H9 (cell line): Measurements from ENCODE around the gene TMEM217. TPM values are rescaled to one million over a fixed set of nuclear protein-coding genes. Genes with fewer than 3 reads are reported as not detected.

ENCODE experiments used
- DNase-seq: peaks from one replicate; pipeline ENCODE4 v3.0.0-alpha.2; 2017
- H2AFZ ChIP-seq: one replicate; pipeline ENCODE4 v1.6.1; 2013; ENCODE audit warnings: mild to moderate bottlenecking, low read length, control low read depth, moderate library complexity
- H2AK5ac ChIP-seq: 2 replicates; pipeline ENCODE4 v1.6.1; 2013; ENCODE audit warnings: low read length, control low read depth, mixed read lengths; ENCODE audit not compliant: insufficient read length
- H2BK120ac ChIP-seq: one replicate; pipeline ENCODE4 v1.6.1; 2013; ENCODE audit warnings: low read depth, mild to moderate bottlenecking, low read length, control low read depth, inconsistent platforms; ENCODE audit not compliant: poor library complexity, severe bottlenecking
- H2BK12ac ChIP-seq: 2 replicates; pipeline ENCODE4 v1.6.1; 2013; ENCODE audit warnings: low read length, control low read depth, mixed read lengths, low read depth; ENCODE audit not compliant: insufficient read length
- H2BK15ac ChIP-seq: 2 replicates; pipeline ENCODE4 v1.6.1; 2013; ENCODE audit warnings: low read depth, low read length, control low read depth
- H2BK20ac ChIP-seq: one replicate; pipeline ENCODE4 v1.6.1; 2013; ENCODE audit warnings: low read depth, mild to moderate bottlenecking, low read length, control low read depth, inconsistent platforms; ENCODE audit not compliant: poor library complexity, severe bottlenecking
- H2BK5ac ChIP-seq: 2 replicates; pipeline ENCODE4 v1.6.1; 2013; ENCODE audit warnings: low read length, control low read depth, mixed read lengths; ENCODE audit not compliant: insufficient read length
- H3K14ac ChIP-seq: 2 replicates; pipeline ENCODE4 v1.6.1; 2013; ENCODE audit warnings: low read length, control low read depth; ENCODE audit not compliant: insufficient read depth
- H3K18ac ChIP-seq: 2 replicates; pipeline ENCODE4 v1.6.1; 2013; ENCODE audit warnings: low read depth, mild to moderate bottlenecking, mixed read lengths, low read length, control low read depth; ENCODE audit not compliant: insufficient read length
- H3K23ac ChIP-seq: 2 replicates; pipeline ENCODE4 v1.6.1; 2013; ENCODE audit warnings: low read length, control low read depth, mixed read lengths, low read depth; ENCODE audit not compliant: insufficient read length
- H3K23me2 ChIP-seq: 2 replicates; pipeline ENCODE4 v1.6.1; 2013; ENCODE audit warnings: low read depth, mild to moderate bottlenecking, mixed read lengths, low read length, control low read depth; ENCODE audit not compliant: insufficient read length, poor library complexity, severe bottlenecking
- H3K27ac ChIP-seq: 2 replicates; pipeline ENCODE4 v1.5.1; 2013; ENCODE audit warnings: low read length, control low read depth, mixed read lengths, low read depth; ENCODE audit not compliant: insufficient read length
- H3K27me3 ChIP-seq: 2 replicates; pipeline ENCODE4 v1.6.1; 2013; ENCODE audit warnings: low read length, control low read depth, inconsistent platforms; ENCODE audit not compliant: insufficient read depth
- H3K4ac ChIP-seq: 2 replicates; pipeline ENCODE4 v1.6.1; 2013; ENCODE audit warnings: low read depth, mild to moderate bottlenecking, control low read depth, inconsistent platforms, low read length, moderate library complexity
- H3K4me1 ChIP-seq: 2 replicates; pipeline ENCODE4 v1.6.1; 2013; ENCODE audit warnings: low read length, control low read depth, inconsistent platforms; ENCODE audit not compliant: insufficient read depth
- H3K4me2 ChIP-seq: 2 replicates; pipeline ENCODE4 v1.6.1; 2013; ENCODE audit warnings: low read length, control low read depth, mixed read lengths; ENCODE audit not compliant: insufficient read length, insufficient read depth
- H3K56ac ChIP-seq: 2 replicates; pipeline ENCODE4 v1.6.1; 2013; ENCODE audit warnings: low read depth, mild to moderate bottlenecking, mixed read lengths, low read length, control low read depth; ENCODE audit not compliant: insufficient read length
- H3K79me1 ChIP-seq: 2 replicates; pipeline ENCODE4 v1.6.1; 2013; ENCODE audit warnings: low read depth, mild to moderate bottlenecking, moderate library complexity, low read length, control low read depth, inconsistent platforms; ENCODE audit not compliant: insufficient read depth, poor library complexity, severe bottlenecking
- H3K79me2 ChIP-seq: 2 replicates; pipeline ENCODE4 v1.6.1; 2013; ENCODE audit warnings: low read length, control low read depth, inconsistent platforms; ENCODE audit not compliant: insufficient read depth
- H3K9ac ChIP-seq: 2 replicates; pipeline ENCODE4 v1.6.1; 2013; ENCODE audit warnings: low read length, control low read depth, mixed read lengths; ENCODE audit not compliant: insufficient read length; ENCODE audit errors: extremely low read depth
- H3K9me3 ChIP-seq: one replicate; pipeline ENCODE4 v1.6.1; 2013; ENCODE audit warnings: low read depth, low read length, inconsistent platforms; ENCODE audit not compliant: control insufficient read depth
- H3T11ph ChIP-seq: one replicate; pipeline ENCODE4 v1.6.1; 2013; ENCODE audit warnings: mild to moderate bottlenecking, low read length, control low read depth, inconsistent platforms
- H4K20me1 ChIP-seq: one replicate; pipeline ENCODE4 v1.6.1; 2013; ENCODE audit not compliant: control insufficient read depth, insufficient read length, insufficient read depth
- H4K5ac ChIP-seq: 2 replicates; pipeline ENCODE4 v1.6.1; 2013; ENCODE audit warnings: low read depth, mild to moderate bottlenecking, mixed read lengths, low read length, control low read depth; ENCODE audit not compliant: insufficient read length
- H4K8ac ChIP-seq: replicated peaks from 2 replicates; pipeline ENCODE4 v1.6.1; 2013; ENCODE audit warnings: low read length, control low read depth, mixed read lengths, low read depth; ENCODE audit not compliant: insufficient read length
- H4K91ac ChIP-seq: 2 replicates; pipeline ENCODE4 v1.6.1; 2013; ENCODE audit warnings: low read depth, mild to moderate bottlenecking, moderate library complexity, mixed read lengths, low read length, control low read depth; ENCODE audit not compliant: insufficient read length
- H3K27ac Mint-ChIP-seq, 3 experiments: 2 replicates in 2 of 3; 3 replicates in 1 of 3; pipeline ENCODE4 v1.8.0; 2020 to 2021; ENCODE audit warnings: mixed read lengths in 3 of 3, mild to moderate bottlenecking in 1 of 3, moderate library complexity in 1 of 3
- H3K27me3 Mint-ChIP-seq: 2 replicates; pipeline ENCODE4 v1.8.0; 2021; ENCODE audit warnings: low read depth, mild to moderate bottlenecking, moderate library complexity, mixed read lengths
- H3K36me3 Mint-ChIP-seq, 3 experiments: 2 replicates in 2 of 3; 3 replicates in 1 of 3; pipeline ENCODE4 v1.8.0; 2020 to 2021; ENCODE audit warnings: low read depth in 3 of 3, mixed read lengths in 3 of 3; ENCODE audit not compliant: insufficient read depth in 1 of 3
- H3K4me1 Mint-ChIP-seq, 2 experiments: 2 replicates each; pipeline ENCODE4 v1.8.0; 2020; ENCODE audit warnings: mixed read lengths in 2 of 2
- H3K4me3 Mint-ChIP-seq, 2 experiments: 2 replicates in 1 of 2; 3 replicates in 1 of 2; pipeline ENCODE4 v1.8.0; 2020 to 2021; ENCODE audit warnings: mild to moderate bottlenecking in 2 of 2, mixed read lengths in 2 of 2, moderate library complexity in 1 of 2
- H3K9me3 Mint-ChIP-seq, 2 experiments: 2 replicates in 1 of 2; 3 replicates in 1 of 2; pipeline ENCODE4 v1.8.0; 2020; ENCODE audit warnings: mild to moderate bottlenecking in 2 of 2, mixed read lengths in 2 of 2, moderate library complexity in 1 of 2
- WGBS: extraction: QIAGEN DNeasy Blood & Tissue Kit; methylation state at CpG from one replicate; pipeline ENCODE4 v1.1.7; 2013; ENCODE audit warnings: missing lambda C conversion rate, low lambda C conversion rate, mixed read lengths; ENCODE audit not compliant: insufficient read length; ENCODE audit errors: extremely low coverage; 5-methylcytosine and 5-hydroxymethylcytosine counted together
- total RNA-seq: library from RNA; stranded (reverse); gene quantifications from 2 replicates; pipeline ENCODE4 v1.2.1, GENCODE V29; 2021
- TF ChIP-seq, protein P1 (sequence below): fragments of 200-600 bp; sonication (generic); conservative IDR thresholded peaks from 3 replicates; pipeline ENCODE4 v1.8.0; 2021; ENCODE audit warnings: antibody characterized with exemption, mild to moderate bottlenecking

TMEM217 gene
- total RNA-seq, 1 experiment from 2014 or later, result 1.1 TPM

- Histone ChIP-seq H4K91ac (no peak overlapping the region), H2BK5ac (no peak overlapping the region), H3K18ac (no peak overlapping the region), H3K9me3 (no peaks in the 10 kb centered on the region), H3K4me2 (no peak overlapping the region), H3K27ac (no peak overlapping the region), H2BK120ac (no peak overlapping the region), H3T11ph (no peak overlapping the region), H3K79me2 (no peaks in the 10 kb centered on the region), H4K8ac (no peak overlapping the region), H3K9ac (no peak overlapping the region), H2BK20ac (no peak overlapping the region), H3K56ac (no peak overlapping the region), H3K79me1 (no peaks in the 10 kb centered on the region), H4K20me1 (no peaks in the 10 kb centered on the region), H2BK15ac (no peak overlapping the region), H3K14ac (no peak overlapping the region), H3K23ac (no peak overlapping the region), H2AFZ (no peak overlapping the region), H3K4me1 (no peaks in the 10 kb centered on the region), H4K5ac (no peak overlapping the region), H2AK5ac (no peak overlapping the region), H3K27me3 (no peaks in the 10 kb centered on the region), H2BK12ac (no peak overlapping the region), H3K23me2 (no peaks in the 10 kb centered on the region), H3K4ac (no peak overlapping the region)
- TF ChIP-seq, protein P1, sequence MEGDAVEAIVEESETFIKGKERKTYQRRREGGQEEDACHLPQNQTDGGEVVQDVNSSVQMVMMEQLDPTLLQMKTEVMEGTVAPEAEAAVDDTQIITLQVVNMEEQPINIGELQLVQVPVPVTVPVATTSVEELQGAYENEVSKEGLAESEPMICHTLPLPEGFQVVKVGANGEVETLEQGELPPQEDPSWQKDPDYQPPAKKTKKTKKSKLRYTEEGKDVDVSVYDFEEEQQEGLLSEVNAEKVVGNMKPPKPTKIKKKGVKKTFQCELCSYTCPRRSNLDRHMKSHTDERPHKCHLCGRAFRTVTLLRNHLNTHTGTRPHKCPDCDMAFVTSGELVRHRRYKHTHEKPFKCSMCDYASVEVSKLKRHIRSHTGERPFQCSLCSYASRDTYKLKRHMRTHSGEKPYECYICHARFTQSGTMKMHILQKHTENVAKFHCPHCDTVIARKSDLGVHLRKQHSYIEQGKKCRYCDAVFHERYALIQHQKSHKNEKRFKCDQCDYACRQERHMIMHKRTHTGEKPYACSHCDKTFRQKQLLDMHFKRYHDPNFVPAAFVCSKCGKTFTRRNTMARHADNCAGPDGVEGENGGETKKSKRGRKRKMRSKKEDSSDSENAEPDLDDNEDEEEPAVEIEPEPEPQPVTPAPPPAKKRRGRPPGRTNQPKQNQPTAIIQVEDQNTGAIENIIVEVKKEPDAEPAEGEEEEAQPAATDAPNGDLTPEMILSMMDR, result no peak
- no peak overlapping the region for H3K4me3 Mint-ChIP-seq
- peaks cover 24 to 58% (median 55%) of the 10 kb centered on the region in 3 experiments; a peak in 6 of 7 replicates for H3K36me3 Mint-ChIP-seq
- H3K4me1 Mint-ChIP-seq, result no peaks in the 10 kb centered on the region
- WGBS, result no CpG with 5 or more reads among the region's 4 CpGs
- no peak for DNase-seq
- no peak overlapping the region for H3K27ac Mint-ChIP-seq
- no peaks in the 10 kb centered on the region for H3K9me3 Mint-ChIP-seq
- no peaks in the 10 kb centered on the region for H3K27me3 Mint-ChIP-seq
Observed at GRCh38 chr6:37284781-37285180, 26.8 kb upstream of the TMEM217 start.
